Stomach (tissue), 9 donors: ENCODE data around the gene ASAP2. TPM values are rescaled to one million over a fixed set of nuclear protein-coding genes. Genes with fewer than 3 reads are reported as not detected.

Source experiments
- DNase-seq, 2 donors: peaks; one replicate each; pipeline versions ENCODE4 v3.0.0 to v3.0.0-alpha.2; 2013 to 2019
- H3K27ac ChIP-seq, 5 donors: fragments of 200-600 bp in 4 of 5; sonication (generic) in 4 of 5; one replicate each; pipeline ENCODE4 v1.5.1; 2013 to 2019; ENCODE audit warnings: mild to moderate bottlenecking in 1 of 5, moderate library complexity in 1 of 5
- H3K27me3 ChIP-seq, 3 donors: fragments of 200-600 bp; sonication (generic); one replicate each; pipeline ENCODE4 v1.5.1; 2017 to 2019; ENCODE audit warnings: mixed run types in 1 of 3
- H3K36me3 ChIP-seq, 4 donors: fragments of 200-600 bp; sonication (generic); 1 replicate in 3 of 4; 2 replicates in 1 of 4; pipeline ENCODE4 v1.5.1; 2016 to 2019
- H3K4me1 ChIP-seq, 4 donors: fragments of 200-600 bp; sonication (generic); one replicate each; pipeline ENCODE4 v1.5.1; 2016 to 2019
- H3K4me3 ChIP-seq, 4 donors: fragments of 200-600 bp; sonication (generic) in 3 of 4; one replicate each; pipeline ENCODE4 v1.5.1; 2016 to 2019; ENCODE audit warnings: mild to moderate bottlenecking in 1 of 4
- H3K9me3 ChIP-seq, 4 donors: fragments of 200-600 bp; sonication (generic); one replicate each; pipeline ENCODE4 v1.5.1; 2016 to 2019
- CTCF ChIP-seq, 7 experiments: fragments of 450-650 bp in 4 of 7; fragments of 200-600 bp in 3 of 7; sonication (generic) in 3 of 7; IDR thresholded peaks; one replicate each; pipeline ENCODE4 v1.5.1; 2016 to 2019; ENCODE audit warnings: antibody characterized with exemption in 7 of 7, control low read depth in 2 of 7, mild to moderate bottlenecking in 1 of 7
- EP300 ChIP-seq: sonication (generic); formaldehyde crosslinking; IDR thresholded peaks from one replicate; pipeline ENCODE4 v1.6.1; 2017; ENCODE audit warnings: antibody characterized with exemption
- POLR2A ChIP-seq, 4 donors: fragments of 450-650 bp; IDR thresholded peaks; one replicate each; pipeline ENCODE4 v1.6.1; 2016; ENCODE audit warnings: antibody characterized with exemption in 4 of 4, control low read depth in 2 of 4, mild to moderate bottlenecking in 1 of 4, moderate library complexity in 1 of 4
- POLR2AphosphoS5 ChIP-seq, 3 donors: sonication (generic); formaldehyde crosslinking; IDR thresholded peaks; one replicate each; pipeline ENCODE4 v1.6.1; 2016; ENCODE audit warnings: antibody characterized with exemption in 3 of 3
- WGBS, 5 donors: extraction: QIAGEN DNeasy Blood & Tissue Kit in 3 of 5; methylation state at CpG; one replicate each; pipeline versions ENCODE4 v1.1.5 to v1.1.7; 2013 to 2018; 5-methylcytosine and 5-hydroxymethylcytosine counted together
- intact Hi-C: fragments of 100-400 bp; cut with DNase I; formaldehyde crosslinking; loops from one replicate; pipeline ENCODE4 v1.15.1; 2023; ENCODE audit warnings: low total_unique reads
- polyA plus RNA-seq, 3 donors: library from polyadenylated mRNA; stranded (reverse); fragments of 200-250 nt; gene quantifications; one replicate each; pipeline ENCODE4 v1.2.3, GENCODE V29; 2013
- total RNA-seq, 5 donors: library from RNA; depleted of rRNA; stranded (reverse); fragments of >200 nt; gene quantifications; one replicate each; pipeline versions ENCODE4 v1.1.0 to v1.2.3, GENCODE V29; 2014 to 2016
- donor health status: healthy with polysubstance abuse.
- donor health status: Bipolar disorder and iron deficiency.
- donor health status: healthy.

ASAP2 gene
- total and polyA plus RNA-seq, 8 donors, result 9.7 to 55.4 (median 33.7) TPM

GRCh38 chr2:9443526-9443925 is 236.9 kb downstream of the ASAP2 start:
- 87 to 93% (median 91%) methylated on average over 5 of the region's 5 CpGs for WGBS, 5 donors
- TF ChIP-seq POLR2A (IDR thresholded peaks at IDR 0.05) (no peak), CTCF (IDR thresholded peaks at IDR 0.05) (no peak), POLR2AphosphoS5 (IDR thresholded peaks at IDR 0.05) (no peak), EP300 (no peak)
- intact Hi-C loops, result no loop called here
- Histone ChIP-seq H3K27me3 (no peaks in the 10 kb centered on the region), H3K4me3 (no peak overlapping the region), H3K27ac (no peak overlapping the region), H3K9me3 (no peaks in the 10 kb centered on the region), H3K36me3 (peaks cover 16 to 98% (median 96%) of the 10 kb centered on the region in 4 donors), H3K4me1 (no peaks in the 10 kb centered on the region)
- DNase-seq, result no peak

DNA sequence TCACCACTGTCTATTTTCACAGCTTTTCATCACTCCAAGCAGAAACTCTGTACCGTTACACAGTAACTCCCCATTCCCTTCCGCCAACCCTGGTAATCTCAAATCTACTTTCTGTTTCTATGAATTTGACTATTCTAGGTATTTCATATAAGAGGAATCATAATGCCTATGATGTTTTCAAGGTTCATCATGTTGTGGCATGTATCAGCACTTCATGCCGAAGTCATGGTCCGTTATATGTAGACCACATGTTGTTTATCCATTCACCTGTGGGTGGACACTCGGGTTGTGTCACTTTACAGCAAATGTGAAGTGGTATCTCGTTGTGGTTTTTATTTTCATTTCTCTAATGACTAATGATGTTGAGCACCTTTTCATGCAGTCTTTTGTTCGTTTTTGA is 238.5 kb downstream of the ASAP2 start:
- 85 to 92% (median 91%) methylated on average over 7 of the region's 7 CpGs for WGBS, 5 donors
- no peak for TF ChIP-seq CTCF (IDR thresholded peaks at IDR 0.05)
- no peak for TF ChIP-seq EP300
- TF ChIP-seq POLR2AphosphoS5 (IDR thresholded peaks at IDR 0.05), result no peak
- no peak for TF ChIP-seq POLR2A (IDR thresholded peaks at IDR 0.05)

DNA sequence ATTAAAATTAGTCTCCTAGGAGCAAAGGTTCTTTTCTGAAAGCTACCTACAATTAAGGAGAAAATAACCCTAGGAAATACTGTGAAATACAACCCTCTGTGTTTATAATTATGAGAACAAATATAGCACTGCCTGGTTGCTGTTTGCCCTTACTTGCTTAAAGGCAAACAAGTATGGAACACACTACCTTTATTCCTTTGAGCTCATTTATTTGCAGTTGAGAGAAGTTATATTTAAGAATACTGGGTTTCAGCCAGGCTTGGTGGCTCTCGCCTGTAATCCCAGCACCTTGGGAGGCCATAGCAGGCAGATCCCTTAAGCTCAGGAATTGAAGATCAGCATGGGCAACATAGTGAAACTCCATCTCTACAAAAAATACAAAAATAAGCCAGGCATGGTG is 244.6 kb downstream of the ASAP2 start:
- Histone ChIP-seq H3K4me3 (no peak overlapping the region), H3K4me1 (no peaks in the 10 kb centered on the region), H3K9me3 (no peaks in the 10 kb centered on the region), H3K36me3 (peaks cover 18 to 95% (median 84%) of the 10 kb centered on the region in 4 donors), H3K27me3 (no peaks in the 10 kb centered on the region), H3K27ac (no peak overlapping the region)
- intact Hi-C loops, result no loop called here
- DNase-seq, result no peak
- TF ChIP-seq POLR2AphosphoS5 (IDR thresholded peaks at IDR 0.05), result no peak
- TF ChIP-seq CTCF (IDR thresholded peaks at IDR 0.05), result no peak
- TF ChIP-seq POLR2A (IDR thresholded peaks at IDR 0.05), result no peak
- TF ChIP-seq EP300, result no peak
- 35 to 74% (median 38%) methylated on average over 1 of the region's 1 CpG for WGBS, 5 donors

More for the DNA sequence above, 238.5 kb downstream of the ASAP2 start:
- Histone ChIP-seq H3K36me3 (peaks cover 23 to 100% (median 96%) of the 10 kb centered on the region in 4 donors), H3K9me3 (no peaks in the 10 kb centered on the region), H3K4me1 (no peaks in the 10 kb centered on the region), H3K27ac (no peak overlapping the region), H3K4me3 (no peak overlapping the region), H3K27me3 (no peaks in the 10 kb centered on the region)
- no peak for DNase-seq
- intact Hi-C loops, result no loop called here

Other genes with a start within 250 kb of the ASAP2 start
- 10 to 100 TPM in 4 of 5 donors, 1 to 10 TPM in 1; 10.0 to 65.5 (median 14.2) TPM for gene MBOAT2, start 203.1 kb upstream of the ASAP2 start, total RNA-seq
- 10 to 100 TPM in 1 of 3 donors, 1 to 10 TPM in 2; 2.2 to 15.4 (median 3.2) TPM for gene MBOAT2, start 203.1 kb upstream of the ASAP2 start, polyA plus RNA-seq
- gene ITGB1BP1, start 216.7 kb downstream of the ASAP2 start, total RNA-seq, result 100 to 1,000 TPM in 1 of 5 donors, 10 to 100 TPM in 4; 20.1 to 117 (median 36.2) TPM
- 10 to 100 TPM; 67.8 to 78.5 (median 71.5) TPM for gene ITGB1BP1, start 216.7 kb downstream of the ASAP2 start, polyA plus RNA-seq
- 10 to 100 TPM in 4 of 5 donors, 1 to 10 TPM in 1; 8.2 to 55.3 (median 19.7) TPM for gene CPSF3, start 216.8 kb downstream of the ASAP2 start, total RNA-seq
- gene CPSF3, start 216.8 kb downstream of the ASAP2 start, polyA plus RNA-seq, result 10 to 100 TPM; 12.4 to 15.0 (median 13.3) TPM